ENCODE data around the gene HOXD9.
A peak's percentile ranks its signal among the peaks of the same experiment; 100 is the strongest.

The HOXD9 gene

GRCh38 chr2:176076796-176077195 lies 45.7 kb upstream of the HOXD9 start:
- Mint-ChIP-seq H3K9me3 (peaks cover 18% of the 10 kb centered on the region), H3K27ac (no peak overlapping the region), H3K27me3 (ENCODE audit: low read depth, poor library complexity) (peaks cover 99% of the 10 kb centered on the region), H3K4me1 (peaks cover 14% of the 10 kb centered on the region), H3K4me3 (no peak overlapping the region), H3K36me3 (ENCODE audit: low read depth) (no peaks in the 10 kb centered on the region)
- DNase-seq: no peak
- TF ChIP-seq CTCF (IDR thresholded peaks at IDR 0.05): no peak

DNA sequence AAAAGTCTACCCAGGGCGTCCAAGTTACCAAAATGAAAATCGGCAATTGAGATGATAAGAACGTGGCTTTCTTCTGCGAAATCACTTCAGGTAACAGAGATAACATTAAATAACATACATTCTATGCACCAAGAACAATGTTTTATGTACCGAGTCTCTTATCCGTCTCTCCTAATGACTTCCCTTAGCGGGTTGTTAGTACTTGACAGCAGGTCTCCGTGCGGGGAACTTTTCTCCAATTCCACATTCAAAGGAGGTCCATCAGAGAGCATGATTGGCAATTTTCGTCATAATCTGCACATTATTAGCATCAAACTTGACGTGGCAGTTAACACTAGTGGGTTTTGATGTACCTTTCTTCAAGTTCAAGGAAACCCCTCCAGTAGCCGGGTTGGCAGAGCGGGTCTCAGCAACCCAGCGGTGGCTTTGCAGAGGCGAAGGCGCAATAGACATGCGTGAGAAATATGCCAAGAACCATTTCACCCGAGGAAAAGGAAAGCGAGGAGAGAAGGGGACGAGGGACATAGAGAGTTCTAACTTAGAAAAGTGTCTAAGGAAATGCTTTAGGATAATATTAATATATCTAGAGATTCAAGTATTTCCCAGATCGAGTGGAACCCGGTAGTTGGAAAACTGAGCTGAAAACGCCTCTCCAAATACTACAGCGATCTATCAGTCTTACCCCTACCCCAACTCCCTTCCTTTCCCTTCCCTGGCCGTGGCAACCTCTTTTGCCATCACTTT lies 43.8 kb upstream of the HOXD9 start:
- peaks cover 24% of the 10 kb centered on the region for H3K4me1 Mint-ChIP-seq
- no peaks in the 10 kb centered on the region for H3K36me3 Mint-ChIP-seq (ENCODE audit: low read depth)
- H3K27ac Mint-ChIP-seq: no peak overlapping the region
- peak overlapping the region; percentile 66 for H3K4me3 Mint-ChIP-seq
- TF ChIP-seq CTCF (IDR thresholded peaks at IDR 0.05): no peak
- peaks cover 99% of the 10 kb centered on the region for H3K27me3 Mint-ChIP-seq (ENCODE audit: low read depth, poor library complexity)
- peaks cover 10% of the 10 kb centered on the region for H3K9me3 Mint-ChIP-seq
- DNase-seq: no peak

DNA sequence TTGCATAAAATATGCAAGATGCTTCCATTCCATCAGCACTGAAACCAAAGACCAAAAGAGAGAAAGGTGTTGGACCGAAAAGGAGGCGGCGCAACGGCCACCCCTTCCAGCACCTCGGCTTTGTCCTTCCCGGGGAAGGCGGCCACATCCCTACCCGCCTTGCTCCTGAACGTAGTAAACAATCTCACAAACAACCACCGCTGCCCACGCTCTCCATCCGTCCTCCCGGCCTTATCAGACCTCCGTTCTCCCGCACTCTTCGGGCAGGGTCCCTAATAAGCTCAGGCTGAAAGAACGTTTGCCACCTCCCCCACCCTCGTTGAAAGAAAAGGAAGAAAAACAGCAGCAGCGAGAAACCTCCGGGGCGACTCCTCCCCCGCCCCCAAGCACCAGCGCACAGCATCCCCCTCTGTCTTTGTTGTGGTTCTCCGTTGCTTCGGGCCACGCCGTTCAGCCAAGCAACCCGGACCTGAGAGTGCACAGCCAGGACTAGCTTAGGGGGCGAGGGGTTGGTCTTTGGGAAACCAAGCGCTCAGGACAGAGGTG lies 43.2 kb upstream of the HOXD9 start:
- H3K27me3 Mint-ChIP-seq (ENCODE audit: low read depth, poor library complexity): peaks cover 99% of the 10 kb centered on the region
- peak overlapping the region; percentile 66 for H3K4me3 Mint-ChIP-seq
- H3K36me3 Mint-ChIP-seq (ENCODE audit: low read depth): no peaks in the 10 kb centered on the region
- peak; percentile 44 for DNase-seq
- H3K4me1 Mint-ChIP-seq: peaks cover 29% of the 10 kb centered on the region
- TF ChIP-seq CTCF (IDR thresholded peaks at IDR 0.05): no peak
- peaks cover 10% of the 10 kb centered on the region for H3K9me3 Mint-ChIP-seq
- no peak overlapping the region for H3K27ac Mint-ChIP-seq

GRCh38 chr2:176079831-176080539 lies 42.5 kb upstream of the HOXD9 start:
- H3K4me1 Mint-ChIP-seq: peaks cover 29% of the 10 kb centered on the region
- peaks cover 99% of the 10 kb centered on the region for H3K27me3 Mint-ChIP-seq (ENCODE audit: low read depth, poor library complexity)

GRCh38 chr2:176080540-176081375 lies 41.8 kb upstream of the HOXD9 start:
- peak; percentile 53 for DNase-seq
- Mint-ChIP-seq H3K4me3 (peak overlapping the region; percentile 65), H3K36me3 (ENCODE audit: low read depth) (no peaks in the 10 kb centered on the region), H3K27ac (no peak overlapping the region), H3K27me3 (ENCODE audit: low read depth, poor library complexity) (peaks cover 99% of the 10 kb centered on the region), H3K4me1 (peaks cover 25% of the 10 kb centered on the region), H3K9me3 (peaks cover 10% of the 10 kb centered on the region)
- TF ChIP-seq CTCF (IDR thresholded peaks at IDR 0.05): no peak

More at GRCh38 chr2:176079831-176080539, 42.5 kb upstream of the HOXD9 start:
- no peaks in the 10 kb centered on the region for H3K36me3 Mint-ChIP-seq (ENCODE audit: low read depth)
- peak overlapping the region; percentile 66 for H3K4me3 Mint-ChIP-seq
- H3K27ac Mint-ChIP-seq: no peak overlapping the region
- H3K9me3 Mint-ChIP-seq: peaks cover 10% of the 10 kb centered on the region
- DNase-seq: peak; percentile 85
- peak; percentile 96 for TF ChIP-seq CTCF (IDR thresholded peaks at IDR 0.05)

All from nephron progenitor cell (in vitro differentiated cells).